HS-27A (cell line): ENCODE results near the gene FKBP1B.
"Not testable (repeated sequence)": the region's sequence is repeated elsewhere in the genome, so short reads cannot be mapped to it uniquely, and the experiment has no call there.

Source experiments
- DNase-seq: peaks from one replicate; pipeline ENCODE4 v3.0.0-alpha.2; 2012; ENCODE audit warnings: low read depth, missing footprints

The FKBP1B gene

DNA sequence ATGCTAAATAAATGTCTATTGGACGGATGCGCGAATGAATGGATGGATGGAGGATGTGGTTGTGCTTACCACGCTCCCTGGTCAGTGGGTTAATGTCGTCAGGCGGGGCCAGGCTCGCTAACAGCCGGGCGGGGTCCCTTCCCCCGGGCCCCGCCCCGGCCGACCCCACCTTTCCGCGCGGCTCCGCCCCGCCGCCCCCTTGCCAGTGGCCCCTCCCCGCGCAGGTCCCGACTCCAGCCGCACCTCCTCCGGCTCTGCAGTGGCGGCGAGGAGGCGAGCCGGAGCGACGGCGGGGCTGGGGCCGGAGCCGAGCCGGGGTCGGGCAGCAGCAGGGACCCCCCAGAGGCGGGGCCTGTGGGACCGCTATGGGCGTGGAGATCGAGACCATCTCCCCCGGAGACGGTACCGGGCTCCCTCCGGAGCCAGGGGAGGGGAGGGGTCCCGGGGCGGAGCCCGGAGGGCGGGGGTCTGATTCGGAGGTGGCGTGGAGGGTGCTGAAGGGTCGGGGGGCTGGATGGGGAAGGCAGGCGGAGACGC lies at the start of gene FKBP1B:
TSS of gene FKBP1B (plus strand) at position 257 of the 537 bp plus-strand sequence. CDS start at position 366, 109 bp downstream.
- no peak for DNase-seq

- DNase-seq: no peak
These were observed 41.8 kb upstream of the FKBP1B start for GRCh38 chr2:24007693-24008092.

GRCh38 chr2:24008672-24009366 lies 40.7 kb upstream of the FKBP1B start:
- no peak for DNase-seq

- DNase-seq: no peak
These were observed 40.2 kb upstream of the FKBP1B start for GRCh38 chr2:24009367-24009679.

DNA sequence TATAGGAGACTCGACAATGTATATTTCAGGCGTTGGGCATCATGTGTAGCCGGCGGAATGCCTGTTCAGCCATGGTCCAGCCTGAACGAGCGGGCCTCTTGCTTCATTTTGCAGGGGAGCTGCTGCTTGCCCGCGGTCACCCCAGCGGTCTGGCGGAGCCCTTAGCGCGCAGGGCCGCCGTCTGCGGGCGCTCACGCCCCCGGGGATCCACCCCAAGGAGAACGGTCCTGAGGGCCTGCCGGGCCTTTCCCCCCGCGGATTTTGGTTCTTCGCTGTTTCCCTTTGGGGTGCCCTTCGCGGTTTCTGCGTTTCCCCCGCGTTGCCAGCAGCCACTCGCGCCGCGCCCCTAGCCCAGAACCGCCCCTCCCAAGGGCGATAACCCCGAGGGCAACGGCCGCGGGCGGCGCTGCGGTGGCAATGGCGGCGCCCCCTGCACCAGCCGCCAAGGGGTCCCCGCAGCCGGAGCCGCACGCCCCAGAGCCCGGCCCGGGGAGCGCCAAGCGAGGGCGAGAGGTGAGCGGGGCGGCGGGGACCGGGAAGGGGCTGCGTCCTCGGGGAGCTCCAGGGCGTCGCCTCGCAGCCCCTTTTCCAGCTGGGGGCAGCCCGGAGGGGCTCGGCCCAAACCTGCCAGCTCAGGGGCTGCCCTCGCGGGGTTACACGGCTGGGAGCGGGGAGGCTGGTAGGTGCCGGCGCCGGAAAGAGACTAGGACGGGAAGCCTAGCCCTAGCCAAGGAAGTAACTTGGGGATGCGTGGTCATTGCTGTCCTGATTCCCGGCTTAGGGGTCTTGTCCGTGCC lies 39.7 kb upstream of the FKBP1B start, which contains the start of gene MFSD2B:
TSS of gene MFSD2B (plus strand) at position 406 of the 797 bp plus-strand sequence. CDS start at position 418, 12 bp downstream.
- no peak for DNase-seq

- no peak for DNase-seq
These were observed 38.9 kb upstream of the FKBP1B start for GRCh38 chr2:24010477-24011249.

GRCh38 chr2:24011250-24012104 lies 38.1 kb upstream of the FKBP1B start:
- no peak for DNase-seq

DNA sequence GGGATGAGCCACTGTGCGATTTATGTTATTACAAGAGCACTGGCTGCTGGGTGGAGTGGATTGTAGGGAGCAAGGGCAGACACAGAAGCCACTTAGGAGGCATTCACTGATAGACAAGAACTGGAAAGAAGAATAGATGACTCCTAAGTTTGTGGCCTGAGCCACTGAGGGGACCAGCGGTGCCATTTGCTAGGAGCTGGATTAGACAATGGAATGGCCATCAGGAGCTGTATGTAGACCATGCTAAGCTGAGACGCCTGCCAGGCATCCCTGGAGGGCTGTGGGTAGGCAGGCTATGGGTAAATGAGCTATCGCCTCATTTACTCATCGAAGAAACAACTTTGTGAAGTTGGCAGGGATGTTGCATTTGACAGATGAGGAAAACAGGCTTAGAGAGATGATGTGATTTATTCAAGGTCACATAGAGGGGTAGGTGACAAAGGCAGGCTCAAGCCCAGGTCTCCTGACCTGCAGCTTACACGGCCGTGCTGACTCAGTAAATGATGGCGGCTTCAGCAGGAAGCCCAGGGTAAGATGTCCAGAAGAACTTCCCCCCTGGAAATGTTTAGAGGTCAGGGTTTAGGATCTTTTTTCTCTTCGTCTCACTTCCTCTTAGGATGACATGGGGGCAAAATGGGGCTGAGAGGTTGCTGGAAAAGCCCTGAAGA lies 36.9 kb upstream of the FKBP1B start:
- no peak for DNase-seq

- not testable (repeated sequence) for DNase-seq
These were observed 34.6 kb upstream of the FKBP1B start for GRCh38 chr2:24014902-24015301.

- peak; percentile 40 for DNase-seq
These were observed 33.8 kb upstream of the FKBP1B start for GRCh38 chr2:24015562-24016375.

DNA sequence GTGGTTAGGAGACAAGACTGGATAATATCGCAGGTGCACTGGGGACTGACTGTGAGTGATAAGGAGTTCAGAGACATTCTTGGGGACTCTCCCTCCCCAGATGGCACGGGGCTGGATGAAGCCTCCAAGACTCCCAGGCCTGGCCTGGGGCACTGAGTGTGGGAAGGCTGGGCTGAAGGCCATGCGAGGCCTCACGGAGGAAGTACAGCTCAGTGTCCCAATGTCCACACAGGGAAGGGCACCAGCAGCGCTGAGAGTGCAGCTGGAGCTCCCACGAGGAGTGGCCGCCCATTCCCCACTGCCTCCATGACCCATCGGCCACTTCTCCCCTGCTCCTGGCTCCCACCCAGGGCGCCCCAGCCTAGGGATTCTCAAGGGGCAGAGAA lies 33.2 kb upstream of the FKBP1B start:
- DNase-seq: no peak

GRCh38 chr2:24016853-24017703 lies 32.5 kb upstream of the FKBP1B start:
- DNase-seq: no peak

DNA sequence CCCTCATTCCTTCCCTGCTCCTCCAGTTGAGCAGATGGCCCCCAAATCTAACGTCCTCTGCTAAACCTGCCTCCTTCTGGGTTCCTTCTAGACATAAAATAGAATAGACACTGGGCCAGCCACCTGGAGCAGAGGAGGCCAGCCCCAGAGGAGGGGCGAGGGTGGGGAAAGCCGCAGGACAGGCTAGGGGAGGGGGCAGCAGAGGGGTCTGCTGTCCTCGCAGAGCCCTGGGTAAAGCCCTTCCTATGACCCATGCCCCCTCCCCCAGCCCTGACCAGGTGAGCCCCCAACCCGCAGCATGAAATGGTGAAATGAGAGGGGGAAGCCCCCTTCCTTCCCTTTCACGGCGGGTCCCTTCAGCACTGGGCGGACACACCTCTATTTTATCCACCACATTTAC lies 31.8 kb upstream of the FKBP1B start:
- DNase-seq: no peak

GRCh38 chr2:24018241-24018640 lies 31.3 kb upstream of the FKBP1B start:
- DNase-seq: no peak

GRCh38 chr2:24019729-24020128 lies 29.8 kb upstream of the FKBP1B start:
- no peak for DNase-seq

GRCh38 chr2:24020244-24020643 lies 29.3 kb upstream of the FKBP1B start:
- no peak for DNase-seq

DNA sequence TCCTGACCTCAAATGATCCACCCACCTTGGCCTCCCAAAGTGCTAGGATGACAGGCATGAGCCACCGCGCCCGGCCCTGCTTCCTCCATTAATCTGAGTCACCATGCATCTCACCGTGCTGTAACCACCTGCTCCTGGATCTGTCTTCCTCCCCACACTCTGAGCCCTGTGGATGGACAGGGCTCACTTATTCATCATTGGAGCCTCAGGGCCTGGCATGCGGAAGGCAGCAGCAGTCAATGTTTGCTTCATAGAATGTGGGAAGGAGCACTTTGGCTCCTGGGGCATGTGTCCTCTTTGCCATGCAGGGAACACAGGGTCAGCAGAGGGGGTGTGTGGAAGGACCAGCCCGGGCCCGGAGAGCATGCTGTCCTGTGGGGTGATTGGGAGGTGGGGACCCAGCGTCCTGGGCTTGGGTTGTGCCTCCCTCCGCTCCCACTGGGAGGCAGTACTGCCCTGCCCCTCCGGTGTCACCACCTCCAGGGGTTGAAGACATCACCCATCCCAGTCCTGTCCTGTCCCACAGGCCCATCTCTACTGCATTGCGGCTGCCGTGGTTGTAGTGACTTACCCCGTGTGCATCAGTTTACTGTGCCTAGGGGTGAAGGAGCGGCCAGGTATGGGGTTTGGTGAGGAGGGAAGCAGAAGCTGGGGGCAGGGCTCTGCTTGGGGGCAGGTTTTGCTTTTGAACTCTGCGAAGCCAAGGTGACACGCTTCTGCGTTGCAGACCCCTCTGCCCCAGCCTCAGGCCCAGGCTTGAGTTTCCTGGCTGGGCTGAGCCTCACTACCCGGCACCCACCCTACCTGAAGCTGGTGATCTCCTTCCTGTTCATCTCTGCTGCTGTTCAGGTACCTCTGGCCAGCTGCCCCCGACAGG lies 28.2 kb upstream of the FKBP1B start:
- no peak for DNase-seq

DNA sequence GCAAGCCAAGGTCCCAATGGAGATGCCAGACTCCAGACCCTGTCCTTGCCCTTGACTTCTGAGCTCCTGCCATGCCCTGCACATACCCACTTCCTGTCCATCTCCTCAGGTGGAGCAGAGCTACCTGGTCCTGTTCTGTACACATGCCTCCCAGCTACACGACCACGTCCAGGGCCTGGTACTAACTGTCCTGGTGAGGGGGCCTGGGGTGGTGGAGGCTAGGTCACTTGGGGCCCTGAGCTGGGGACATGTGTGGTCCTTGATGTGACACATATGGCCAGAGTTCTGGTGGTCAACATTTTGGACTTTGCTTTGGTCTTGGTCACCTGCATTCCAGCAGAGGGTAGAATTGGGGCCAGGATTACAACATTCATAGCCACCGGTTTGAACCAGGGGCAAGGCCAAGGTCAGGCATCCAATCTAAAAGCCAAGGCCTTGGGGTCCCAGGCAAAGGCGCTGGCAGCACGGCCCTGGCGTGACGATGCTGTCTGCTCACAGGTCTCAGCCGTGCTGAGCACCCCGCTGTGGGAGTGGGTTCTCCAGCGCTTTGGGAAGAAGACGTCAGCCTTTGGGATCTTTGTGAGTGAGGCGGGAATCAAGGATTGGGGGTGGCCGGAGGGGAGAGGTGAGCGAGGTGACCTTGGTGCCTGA lies 27.1 kb upstream of the FKBP1B start:
- no peak for DNase-seq
